Left lung (tissue), 10 donors: Measurements from ENCODE around the gene GRIP1. TPM values are rescaled to one million over a fixed set of nuclear protein-coding genes. Genes with fewer than 3 reads are reported as not detected.

Source experiments
- ATAC-seq: fragments of 200-7000 bp; cut with Tn5 transposase; one replicate; pipeline ENCODE4 v1.9.1; 2020; ENCODE audit warnings: moderate library complexity
- DNase-seq, 4 donors: peaks; one replicate each; pipeline ENCODE4 v3.0.0-alpha.2; 2013 to 2020
- H3K27ac ChIP-seq, 2 donors: fragments of 200-600 bp; sonication (generic) in 1 of 2; one replicate each; pipeline versions ENCODE4 v1.5.0 to v1.8.0; 2020 to 2021
- H3K27me3 ChIP-seq, 2 donors: fragments of 200-600 bp; sonication (generic) in 1 of 2; one replicate each; pipeline versions ENCODE4 v1.5.0 to v1.8.0; 2020 to 2021
- H3K36me3 ChIP-seq, 2 donors: fragments of 200-600 bp; sonication (generic) in 1 of 2; one replicate each; pipeline versions ENCODE4 v1.5.0 to v1.8.0; 2020 to 2021
- H3K4me1 ChIP-seq, 2 donors: fragments of 200-600 bp; one replicate each; pipeline ENCODE4 v1.8.0; 2021
- H3K4me3 ChIP-seq, 2 donors: fragments of 200-600 bp; sonication (generic) in 1 of 2; one replicate each; pipeline versions ENCODE4 v1.5.0 to v1.8.0; 2020 to 2021; ENCODE audit warnings: mild to moderate bottlenecking in 1 of 2
- H3K9me3 ChIP-seq, 2 donors: fragments of 200-600 bp; sonication (generic) in 1 of 2; one replicate each; pipeline versions ENCODE4 v1.5.0 to v1.8.0; 2020 to 2021
- CTCF ChIP-seq, 2 donors: fragments of 200-600 bp; sonication (generic) in 1 of 2; IDR thresholded peaks; one replicate each; pipeline versions ENCODE4 v1.5.0 to v1.8.0; 2021; ENCODE audit warnings: antibody characterized with exemption in 2 of 2
- intact Hi-C, 2 donors: fragments of 100-400 bp; cut with DNase I; formaldehyde crosslinking; loops; one replicate each; pipeline versions ENCODE4 v1.11.2 to v1.14.2; 2022
- polyA plus RNA-seq, 6 donors: library from polyadenylated mRNA; unstranded; fragments of 120-200 nt; gene quantifications; one replicate each; pipeline ENCODE4 v1.2.1, GENCODE V29; 2013; ENCODE audit not compliant: insufficient read length in 6 of 6
- total RNA-seq, 2 donors: library from RNA; stranded (reverse); fragmentation: NEBNext Ultra II Directional; extraction: Animal tissue kit (Norgen Biotek cat#: 25700); gene quantifications; one replicate each; pipeline ENCODE4 v1.2.1, GENCODE V29; 2021
- donor health status: DM: no; HTN: yes; CAD: no.
- donor health status: DM: no; HTN: no; CAD: no.

The GRIP1 gene
- total and polyA plus RNA-seq, 8 donors, result 1.9 to 10.6 (median 6.0) TPM

DNA sequence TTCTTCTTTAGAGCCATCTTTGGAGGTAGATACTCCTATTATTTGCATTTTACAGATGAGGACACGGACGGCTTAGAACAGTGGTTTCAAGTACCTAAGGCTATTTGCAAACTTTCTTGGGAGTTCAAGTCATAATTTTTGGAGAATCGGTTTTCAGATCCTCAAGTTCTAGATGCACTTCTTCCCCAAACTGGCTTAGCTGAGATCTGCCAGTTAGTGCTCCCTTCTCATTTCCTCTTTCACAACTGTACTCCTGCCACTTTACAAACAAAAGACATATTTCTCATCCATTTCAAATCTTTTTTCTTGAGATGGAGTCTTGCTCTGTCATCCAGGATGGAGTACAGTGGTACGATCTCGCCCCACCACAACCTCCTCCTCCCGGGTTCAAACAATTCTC, 299.3 kb downstream of the GRIP1 start:
- intact Hi-C loops, result no loop called here

GRCh38 chr12:66375560-66375959, 303.3 kb downstream of the GRIP1 start:
- no peaks in the 10 kb centered on the region for H3K27me3 ChIP-seq
- H3K9me3 ChIP-seq, result no peaks in the 10 kb centered on the region
- TF ChIP-seq CTCF (IDR thresholded peaks at IDR 0.05), result no peak
- H3K4me3 ChIP-seq, result no peak overlapping the region
- intact Hi-C loops, result no loop called here
- no peaks in the 10 kb centered on the region for H3K36me3 ChIP-seq
- no peak for ATAC-seq
- no peak for DNase-seq
- H3K4me1 ChIP-seq, result peaks cover 0 to 6% of the 10 kb centered on the region in 2 donors
- no peak overlapping the region for H3K27ac ChIP-seq

More for the DNA sequence above, 299.3 kb downstream of the GRIP1 start:
- Histone ChIP-seq H3K4me3 (no peak overlapping the region), H3K27me3 (no peaks in the 10 kb centered on the region), H3K36me3 (no peaks in the 10 kb centered on the region), H3K4me1 (peaks cover 0 to 6% of the 10 kb centered on the region in 2 donors), H3K9me3 (no peaks in the 10 kb centered on the region), H3K27ac (no peak overlapping the region)
- no peak for TF ChIP-seq CTCF (IDR thresholded peaks at IDR 0.05)
- DNase-seq (no peak), ATAC-seq (no peak)

- no peak overlapping the region for H3K27ac ChIP-seq
- no peak for TF ChIP-seq CTCF (IDR thresholded peaks at IDR 0.05)
- no peaks in the 10 kb centered on the region for H3K27me3 ChIP-seq
- no peaks in the 10 kb centered on the region for H3K36me3 ChIP-seq
- no peaks in the 10 kb centered on the region for H3K4me1 ChIP-seq
- no peak for DNase-seq
- H3K4me3 ChIP-seq, result no peak overlapping the region
- intact Hi-C loops, result no loop called here
- no peak for ATAC-seq
- H3K9me3 ChIP-seq, result no peaks in the 10 kb centered on the region
These were observed 306.9 kb downstream of the GRIP1 start for GRCh38 chr12:66371982-66372381.

GRCh38 chr12:66367015-66367667, 311.7 kb downstream of the GRIP1 start:
- DNase-seq (no peak), ATAC-seq (no peak)
- intact Hi-C loops, result no loop called here
- no peak overlapping the region for H3K27ac ChIP-seq
- no peaks in the 10 kb centered on the region for H3K36me3 ChIP-seq
- H3K4me3 ChIP-seq, result no peak overlapping the region
- no peaks in the 10 kb centered on the region for H3K4me1 ChIP-seq
- no peak for TF ChIP-seq CTCF (IDR thresholded peaks at IDR 0.05)
- H3K9me3 ChIP-seq, result no peaks in the 10 kb centered on the region
- no peaks in the 10 kb centered on the region for H3K27me3 ChIP-seq

DNA sequence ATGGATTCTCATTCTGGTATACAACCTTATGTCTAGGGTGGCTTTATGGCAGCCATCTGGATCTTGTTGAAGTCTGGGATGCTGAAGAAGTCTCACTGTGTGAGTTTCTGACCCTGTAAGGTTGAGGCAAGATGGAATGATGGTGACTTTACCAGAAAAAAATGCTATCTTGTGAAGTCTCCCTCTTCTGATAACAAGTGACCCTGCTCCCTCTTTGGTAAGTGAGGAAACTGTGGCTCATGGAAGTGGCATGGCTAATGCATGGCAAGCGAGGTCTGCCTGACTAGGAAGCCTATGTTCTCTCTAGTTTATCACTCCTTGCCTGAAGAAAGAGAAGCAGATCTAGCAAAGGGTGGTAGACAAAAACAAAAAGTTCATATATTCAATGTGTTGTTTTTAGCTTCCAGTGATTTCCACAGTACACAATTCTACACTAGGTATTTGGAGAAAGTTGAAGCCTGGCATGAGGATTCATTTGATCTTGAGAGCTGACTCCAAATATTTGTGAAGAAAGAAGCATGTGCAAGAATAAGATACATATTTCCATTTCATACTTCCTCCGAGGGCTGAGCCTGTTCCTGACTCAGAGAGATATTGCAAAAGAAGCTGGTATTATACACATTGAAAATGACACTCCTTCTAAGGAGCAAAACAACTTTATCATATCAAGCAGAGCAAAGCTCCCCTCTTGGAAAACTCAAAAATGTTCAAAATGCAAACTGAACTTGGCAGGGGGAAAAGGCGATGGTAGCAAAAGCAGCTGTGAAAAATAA, 313.0 kb downstream of the GRIP1 start:
- H3K9me3 ChIP-seq, result no peaks in the 10 kb centered on the region
- intact Hi-C loops, result no loop called here
- no peaks in the 10 kb centered on the region for H3K36me3 ChIP-seq
- no peak for TF ChIP-seq CTCF (IDR thresholded peaks at IDR 0.05)
- H3K27me3 ChIP-seq, result no peaks in the 10 kb centered on the region
- H3K4me3 ChIP-seq, result no peak overlapping the region
- no peak for ATAC-seq
- no peak overlapping the region for H3K27ac ChIP-seq
- H3K4me1 ChIP-seq, result no peaks in the 10 kb centered on the region
- DNase-seq, result no peak
